ENCODE data around the gene ADIRF.
"Not testable (repeated sequence)": the region's sequence is repeated elsewhere in the genome, so short reads cannot be mapped to it uniquely, and the experiment has no call there.

Gene ADIRF

GRCh38 chr10:86946213-86947155 is 21.8 kb upstream of the ADIRF start:
- DNase-seq = no peak

- DNase-seq = not testable (repeated sequence)
Observed at GRCh38 chr10:86947806-86948205, 20.5 kb upstream of the ADIRF start.

- no peak for DNase-seq
Observed at GRCh38 chr10:86950349-86950748, 17.9 kb upstream of the ADIRF start.

- no peak for DNase-seq
Observed at GRCh38 chr10:86951184-86951761, 17.0 kb upstream of the ADIRF start.

- DNase-seq = no peak
Observed at GRCh38 chr10:86952106-86952505, 16.2 kb upstream of the ADIRF start.

GRCh38 chr10:86952697-86953096 is 15.6 kb upstream of the ADIRF start:
- DNase-seq = not testable (repeated sequence)

GRCh38 chr10:86953747-86954680 is 14.3 kb upstream of the ADIRF start:
- no peak for DNase-seq

- no peak for DNase-seq
Observed at GRCh38 chr10:86954681-86955500, 13.4 kb upstream of the ADIRF start.

GRCh38 chr10:86955501-86956194 is 12.6 kb upstream of the ADIRF start:
- DNase-seq = no peak

GRCh38 chr10:86956195-86956847 is 12.0 kb upstream of the ADIRF start:
- no peak for DNase-seq

- DNase-seq = no peak
Observed at GRCh38 chr10:86956848-86957448, 11.3 kb upstream of the ADIRF start.

GRCh38 chr10:86957471-86958115 is 10.7 kb upstream of the ADIRF start, which contains the start of gene MMRN2:
Gene MMRN2 (minus strand): TSS chr10:86957615. CDS start chr10:86957541, 74 bp downstream.
- DNase-seq = no peak

GRCh38 chr10:86958116-86958900 is 10.0 kb upstream of the ADIRF start, which contains the start of gene SNCG:
Gene SNCG (plus strand): TSS chr10:86958599. CDS start chr10:86958698, 99 bp downstream.
- no peak for DNase-seq

- DNase-seq = no peak
Observed at GRCh38 chr10:86958901-86959736, 9.2 kb upstream of the ADIRF start.

- DNase-seq = no peak
Observed at GRCh38 chr10:86959737-86960002, 8.6 kb upstream of the ADIRF start.

GRCh38 chr10:86960003-86960862 is 8.0 kb upstream of the ADIRF start:
- no peak for DNase-seq

- no peak for DNase-seq
Observed at GRCh38 chr10:86960863-86961434, 7.3 kb upstream of the ADIRF start.
